Measurements from ENCODE around the gene PGRMC1.
A peak's percentile ranks its signal among the peaks of the same experiment; 100 is the strongest.

Gene PGRMC1

DNA sequence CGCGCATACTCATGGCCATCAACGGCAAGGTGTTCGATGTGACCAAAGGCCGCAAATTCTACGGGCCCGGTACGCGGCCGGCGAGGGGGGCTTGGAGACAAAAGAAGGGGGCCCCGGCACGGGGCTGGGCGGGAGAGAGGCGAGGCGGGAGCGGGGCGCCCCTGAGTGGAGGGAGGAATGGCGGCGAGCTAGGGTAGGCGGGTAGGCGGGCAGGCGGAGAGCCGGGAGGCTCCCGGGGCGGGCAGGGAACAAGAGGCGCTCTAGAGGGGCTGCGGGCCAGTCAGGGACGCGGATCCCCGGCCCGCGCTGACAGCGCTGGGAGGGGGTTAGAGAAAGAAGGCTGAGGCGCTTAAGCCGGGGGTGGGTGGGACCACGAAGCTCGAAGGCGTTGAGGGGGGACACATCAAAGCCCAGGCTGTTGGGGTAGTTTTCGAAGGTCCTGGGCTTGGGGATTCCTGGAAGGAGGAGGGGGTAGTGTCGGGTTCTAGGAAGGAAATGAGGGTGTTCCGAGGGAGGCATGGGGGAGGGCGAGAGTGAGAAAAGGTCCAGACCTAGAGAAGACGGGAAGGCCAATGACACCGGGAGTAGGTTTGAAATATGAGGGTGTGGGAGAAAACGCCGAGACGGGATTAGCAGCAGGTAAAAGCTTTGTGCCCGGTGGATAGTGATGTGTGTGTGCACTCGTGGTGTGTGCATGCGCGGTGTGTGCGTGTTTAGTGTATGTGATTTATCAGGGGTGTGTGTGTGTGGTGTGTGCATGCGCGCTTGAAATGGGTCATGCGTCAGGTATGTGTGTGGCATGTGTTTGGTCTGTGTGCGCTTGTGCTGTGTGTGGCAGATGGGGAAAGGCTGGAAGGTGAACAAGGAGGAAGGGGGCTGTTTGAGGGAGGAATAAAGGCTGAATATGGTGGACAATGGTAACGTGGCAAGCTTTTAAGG is 807 bp downstream of the PGRMC1 start:
- Histone ChIP-seq H3K4me3 (ENCODE audit: low read depth, low read length) (peak overlapping the region; percentile 72), H3K27me3 (replicated peaks) (no peaks in the 10 kb centered on the region), H3K27ac (peak overlapping the region; percentile 22), H3K36me3 (replicated peaks) (no peaks in the 10 kb centered on the region)
- in situ Hi-C loops (cut with HindIII; ENCODE audit: low pct_ligation_motif_present, low sequenced_read_pairs) = no loop called here
- DNase-seq = peak; percentile 46
- TF ChIP-seq, protein P1, sequence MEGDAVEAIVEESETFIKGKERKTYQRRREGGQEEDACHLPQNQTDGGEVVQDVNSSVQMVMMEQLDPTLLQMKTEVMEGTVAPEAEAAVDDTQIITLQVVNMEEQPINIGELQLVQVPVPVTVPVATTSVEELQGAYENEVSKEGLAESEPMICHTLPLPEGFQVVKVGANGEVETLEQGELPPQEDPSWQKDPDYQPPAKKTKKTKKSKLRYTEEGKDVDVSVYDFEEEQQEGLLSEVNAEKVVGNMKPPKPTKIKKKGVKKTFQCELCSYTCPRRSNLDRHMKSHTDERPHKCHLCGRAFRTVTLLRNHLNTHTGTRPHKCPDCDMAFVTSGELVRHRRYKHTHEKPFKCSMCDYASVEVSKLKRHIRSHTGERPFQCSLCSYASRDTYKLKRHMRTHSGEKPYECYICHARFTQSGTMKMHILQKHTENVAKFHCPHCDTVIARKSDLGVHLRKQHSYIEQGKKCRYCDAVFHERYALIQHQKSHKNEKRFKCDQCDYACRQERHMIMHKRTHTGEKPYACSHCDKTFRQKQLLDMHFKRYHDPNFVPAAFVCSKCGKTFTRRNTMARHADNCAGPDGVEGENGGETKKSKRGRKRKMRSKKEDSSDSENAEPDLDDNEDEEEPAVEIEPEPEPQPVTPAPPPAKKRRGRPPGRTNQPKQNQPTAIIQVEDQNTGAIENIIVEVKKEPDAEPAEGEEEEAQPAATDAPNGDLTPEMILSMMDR (IDR thresholded peaks at IDR 0.05; ENCODE audit: low read depth, low read length, missing control alignments) = no peak

DNA sequence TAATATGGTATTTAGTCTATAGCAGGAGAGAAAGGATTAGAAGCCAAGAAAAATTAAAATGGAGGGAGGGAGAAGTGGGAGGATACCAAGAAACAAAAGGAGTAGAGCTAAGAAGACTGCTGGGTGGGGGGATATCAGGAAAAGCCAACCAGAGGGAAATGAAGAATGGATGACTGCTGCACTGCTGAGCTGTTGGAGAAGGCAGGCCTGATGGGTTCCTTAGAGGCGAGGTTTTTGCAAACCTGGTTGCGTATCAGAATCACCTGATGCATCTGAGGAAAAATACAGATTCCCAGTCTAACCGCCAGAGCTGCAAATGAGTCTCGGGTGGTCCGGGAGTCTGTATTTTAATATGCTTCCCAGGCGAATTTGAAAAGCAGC is 1.5 kb downstream of the PGRMC1 start:
- TF ChIP-seq, protein P1 (IDR thresholded peaks at IDR 0.05; ENCODE audit: low read depth, low read length, missing control alignments) = no peak
- Histone ChIP-seq H3K36me3 (replicated peaks) (no peaks in the 10 kb centered on the region), H3K27ac (peak overlapping the region; percentile 22), H3K27me3 (replicated peaks) (no peaks in the 10 kb centered on the region), H3K4me3 (ENCODE audit: low read depth, low read length) (peak overlapping the region; percentile 72)
- in situ Hi-C loops (cut with HindIII; ENCODE audit: low pct_ligation_motif_present, low sequenced_read_pairs) = no loop called here
- DNase-seq = no peak

DNA sequence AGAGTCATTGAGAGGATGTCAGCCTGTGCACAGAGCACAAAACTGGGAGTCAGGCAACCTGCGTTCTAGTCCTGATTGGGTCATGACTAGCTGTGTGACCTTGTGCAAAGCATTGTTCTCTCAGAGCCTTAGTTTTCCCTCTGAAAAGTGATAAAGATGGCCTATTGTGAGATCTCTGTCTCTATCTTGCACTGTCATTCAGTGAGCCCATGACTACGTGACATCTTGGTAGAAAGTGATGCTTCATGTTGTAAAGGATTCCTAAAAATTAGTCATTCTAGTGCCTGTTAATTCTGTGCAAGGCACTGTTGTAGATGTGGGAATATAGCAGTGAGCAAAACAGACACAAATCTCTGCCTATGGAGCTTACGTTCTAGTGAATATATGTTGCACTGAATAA is 2.5 kb downstream of the PGRMC1 start:
- Histone ChIP-seq H3K4me3 (ENCODE audit: low read depth, low read length) (peak overlapping the region; percentile 72), H3K27ac (peak overlapping the region; percentile 22), H3K36me3 (replicated peaks) (no peaks in the 10 kb centered on the region), H3K27me3 (replicated peaks) (no peaks in the 10 kb centered on the region)
- TF ChIP-seq, protein P1 (IDR thresholded peaks at IDR 0.05; ENCODE audit: low read depth, low read length, missing control alignments) = no peak
- in situ Hi-C loops (cut with HindIII; ENCODE audit: low pct_ligation_motif_present, low sequenced_read_pairs) = no loop called here
- no peak for DNase-seq

GRCh38 chrX:119240356-119240755 is 4.3 kb downstream of the PGRMC1 start:
- H3K27me3 ChIP-seq (replicated peaks) = no peaks in the 10 kb centered on the region
- TF ChIP-seq, protein P1 (IDR thresholded peaks at IDR 0.05; ENCODE audit: low read depth, low read length, missing control alignments) = no peak
- H3K4me3 ChIP-seq (ENCODE audit: low read depth, low read length) = no peak overlapping the region
- no peaks in the 10 kb centered on the region for H3K36me3 ChIP-seq (replicated peaks)
- DNase-seq = peak; percentile 53
- in situ Hi-C loops (cut with HindIII; ENCODE audit: low pct_ligation_motif_present, low sequenced_read_pairs) = no loop called here
- peak overlapping the region; percentile 49 for H3K27ac ChIP-seq

DNA sequence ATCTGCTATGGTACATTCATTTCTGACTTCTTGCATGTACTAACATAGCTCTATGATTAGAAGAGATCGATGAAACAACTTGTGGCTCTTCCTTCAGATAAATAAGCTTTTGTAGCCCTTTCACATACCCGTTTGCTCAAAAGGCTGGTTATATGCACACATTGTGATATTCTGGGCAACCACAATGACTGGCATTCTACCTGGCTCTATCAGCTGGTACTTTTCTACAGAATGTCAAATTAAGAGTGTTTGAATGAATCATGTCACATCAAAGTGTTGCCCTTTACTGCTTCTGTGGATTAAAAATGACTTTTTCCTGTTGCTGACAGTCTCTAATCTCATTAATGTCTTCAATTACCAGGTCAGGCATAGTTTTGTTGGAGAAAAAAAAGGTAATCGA is 11.6 kb downstream of the PGRMC1 start:
- in situ Hi-C loops (cut with HindIII; ENCODE audit: low pct_ligation_motif_present, low sequenced_read_pairs) = no loop called here

More for the DNA sequence above, 11.6 kb downstream of the PGRMC1 start:
- Histone ChIP-seq H3K36me3 (replicated peaks) (peaks cover 2% of the 10 kb centered on the region), H3K4me3 (ENCODE audit: low read depth, low read length) (no peak overlapping the region), H3K27me3 (replicated peaks) (no peaks in the 10 kb centered on the region), H3K27ac (no peak overlapping the region)
- DNase-seq = no peak
- TF ChIP-seq, protein P1 (IDR thresholded peaks at IDR 0.05; ENCODE audit: low read depth, low read length, missing control alignments) = no peak

Measured in brain microvascular endothelial cell (primary cell).